ENCODE results near the gene DPPA2.

DPPA2 gene

DNA sequence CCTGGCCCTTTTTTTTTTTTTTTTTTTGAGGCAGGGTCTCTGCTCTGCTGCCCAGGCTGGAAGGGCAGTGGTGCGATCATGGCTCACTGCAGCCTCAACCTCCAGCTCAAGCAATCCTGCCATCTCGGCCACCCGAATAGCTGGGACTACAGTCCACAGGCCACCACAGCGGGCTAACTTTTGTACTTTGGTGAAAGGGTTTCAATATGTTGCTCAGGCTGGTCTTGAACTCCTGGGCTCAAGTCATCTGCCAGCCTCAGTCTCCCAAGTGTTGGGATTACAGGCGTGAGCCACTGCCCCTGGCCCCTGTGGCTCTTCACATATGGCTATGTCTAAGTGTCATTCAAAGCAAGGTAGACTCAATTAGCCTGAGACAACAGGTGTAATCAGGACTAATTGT lies 8.8 kb upstream of the DPPA2 start:
- no peak for DNase-seq

DNA sequence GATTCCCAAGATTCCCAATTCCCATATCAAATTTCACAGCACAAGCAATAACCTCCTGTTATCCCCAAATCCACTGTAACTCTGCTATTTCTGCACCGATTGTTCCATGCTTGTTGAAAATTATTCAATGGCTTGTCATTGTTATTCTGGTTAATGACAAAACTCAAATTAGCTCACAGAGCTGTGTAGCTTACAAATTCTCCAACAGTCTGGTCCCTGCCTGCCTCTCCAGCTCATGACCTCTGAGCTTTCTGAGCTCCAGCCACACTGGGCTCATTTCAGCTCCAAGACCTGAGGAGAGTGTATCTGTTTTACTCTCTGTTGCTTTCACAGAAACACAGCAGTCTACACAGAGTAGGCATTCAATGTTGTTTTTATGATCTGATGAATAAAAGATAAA lies 3.3 kb downstream of the DPPA2 start:
- DNase-seq = no peak

DNA sequence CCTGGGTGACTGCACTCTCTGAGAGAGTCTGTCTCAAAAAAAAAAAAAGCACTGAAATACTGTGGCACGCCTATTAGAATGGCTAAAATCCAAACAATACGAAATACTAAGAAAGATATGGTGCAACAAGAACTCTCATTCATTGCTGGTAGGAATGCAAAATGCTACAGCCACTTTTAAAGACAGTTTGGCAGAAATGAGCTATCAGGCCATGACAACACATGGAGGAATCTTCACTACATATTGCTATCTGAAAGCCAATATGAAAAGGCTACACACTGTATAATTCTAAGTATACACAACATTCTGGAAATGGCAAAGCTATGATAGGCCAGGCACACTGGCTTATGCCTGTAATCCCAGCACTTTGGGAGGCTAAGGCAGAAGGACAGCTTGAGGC lies 18.8 kb downstream of the DPPA2 start:
- DNase-seq = no peak

DNA sequence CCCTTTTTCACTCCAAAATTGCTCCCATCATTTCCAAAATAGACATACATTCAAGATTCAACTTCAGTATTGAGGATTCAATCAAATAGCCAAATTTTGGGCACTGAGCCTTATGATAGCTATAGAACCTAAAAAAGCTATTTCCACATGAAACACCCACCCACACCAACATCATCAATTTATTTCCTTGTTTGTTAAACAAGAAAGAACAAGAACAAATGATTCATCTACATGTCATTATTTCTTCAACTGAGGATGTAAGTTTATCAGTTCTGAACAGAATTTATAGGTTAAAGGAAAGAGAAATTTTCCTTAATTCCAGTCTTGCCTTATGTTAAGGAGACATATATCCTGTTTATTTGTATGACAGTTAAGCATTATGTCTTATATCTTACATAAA lies 32.2 kb downstream of the DPPA2 start:
- no peak for DNase-seq

DNA sequence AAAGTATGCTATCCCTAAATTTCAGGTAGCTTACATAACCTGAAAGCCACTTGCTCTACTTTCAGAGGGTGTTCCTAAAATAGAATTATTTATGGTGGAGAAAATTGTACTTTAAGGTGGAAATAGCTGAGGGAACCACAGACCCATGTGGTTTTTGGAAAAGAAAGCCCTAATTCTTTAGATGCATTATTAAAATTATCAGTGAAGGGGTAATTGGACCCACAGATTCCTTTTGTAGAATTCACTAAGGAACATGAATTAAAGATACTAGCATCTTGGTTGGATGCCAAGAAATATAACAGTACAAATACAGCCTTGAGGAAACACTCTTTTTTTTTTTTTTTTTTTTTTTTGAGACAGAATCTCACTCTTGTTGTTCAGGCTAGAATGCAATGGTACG lies 37.8 kb downstream of the DPPA2 start:
- DNase-seq = no peak

DNA sequence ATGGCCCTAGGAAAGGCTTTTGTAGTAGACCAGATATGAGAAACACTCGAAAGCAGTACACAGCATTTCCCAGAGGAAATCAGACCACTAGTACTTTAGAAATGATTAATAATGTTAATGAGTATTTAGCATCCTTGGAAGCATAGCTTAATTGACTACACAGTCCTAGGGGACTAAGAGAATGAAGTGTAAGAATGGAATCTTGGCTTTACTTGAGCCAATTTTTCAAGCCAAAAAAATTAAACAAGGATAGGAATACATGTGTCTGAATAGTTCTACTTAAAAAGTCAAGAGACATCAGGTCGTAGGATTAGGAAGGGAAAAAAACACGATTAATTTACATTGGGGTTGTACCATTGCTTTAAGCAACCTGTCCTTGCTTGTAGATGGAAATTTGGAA lies 38.2 kb downstream of the DPPA2 start:
- DNase-seq = no peak

DNA sequence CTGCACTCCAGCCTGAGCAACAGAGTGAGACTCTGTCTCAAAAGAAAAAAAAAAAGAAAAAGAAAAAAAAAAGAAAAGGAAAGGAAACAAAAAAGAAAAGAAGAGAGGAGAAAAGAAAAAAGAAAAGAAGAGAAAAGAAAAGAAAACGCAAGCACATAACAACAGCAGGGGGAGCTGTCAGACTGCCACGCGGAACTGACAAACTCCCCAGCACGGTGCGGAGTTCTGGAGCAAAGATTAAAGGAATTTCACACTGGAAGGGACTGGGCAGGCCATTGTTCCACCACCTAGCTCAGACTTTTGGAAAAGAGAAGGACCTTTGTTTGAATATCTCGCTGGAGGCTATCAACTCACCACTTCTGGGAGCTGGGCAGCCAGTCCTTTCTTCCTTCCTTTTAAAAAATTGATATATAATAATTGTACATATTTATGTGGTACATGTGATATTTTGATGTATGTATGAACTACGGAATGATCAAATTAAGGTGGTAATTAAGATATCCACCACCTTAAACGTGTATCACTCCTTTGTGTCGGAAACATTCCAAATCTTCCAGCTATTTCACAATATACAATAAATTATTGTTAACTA lies 40.5 kb downstream of the DPPA2 start:
- peak in 12 of 51 donors; percentile 1 to 23 (median 3) for DNase-seq

DNA sequence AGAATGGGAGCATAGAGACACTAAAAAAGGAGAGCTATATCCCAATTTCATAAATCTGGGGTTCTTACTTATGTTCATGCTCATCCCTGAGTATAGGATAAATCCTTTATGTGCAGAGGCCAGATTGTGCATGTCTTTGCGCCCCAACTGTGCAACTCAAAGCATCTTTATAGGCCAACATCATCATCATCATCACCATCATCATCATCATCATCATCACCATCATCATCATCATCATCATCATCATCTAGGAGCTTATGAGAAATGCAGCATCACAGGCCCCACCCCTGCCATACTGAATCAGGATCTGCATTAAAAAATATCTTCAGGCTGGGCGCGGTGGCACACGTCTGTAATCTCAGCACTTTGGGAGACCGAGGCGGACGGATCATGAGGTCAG lies 45.5 kb downstream of the DPPA2 start:
- no peak for DNase-seq

DNA sequence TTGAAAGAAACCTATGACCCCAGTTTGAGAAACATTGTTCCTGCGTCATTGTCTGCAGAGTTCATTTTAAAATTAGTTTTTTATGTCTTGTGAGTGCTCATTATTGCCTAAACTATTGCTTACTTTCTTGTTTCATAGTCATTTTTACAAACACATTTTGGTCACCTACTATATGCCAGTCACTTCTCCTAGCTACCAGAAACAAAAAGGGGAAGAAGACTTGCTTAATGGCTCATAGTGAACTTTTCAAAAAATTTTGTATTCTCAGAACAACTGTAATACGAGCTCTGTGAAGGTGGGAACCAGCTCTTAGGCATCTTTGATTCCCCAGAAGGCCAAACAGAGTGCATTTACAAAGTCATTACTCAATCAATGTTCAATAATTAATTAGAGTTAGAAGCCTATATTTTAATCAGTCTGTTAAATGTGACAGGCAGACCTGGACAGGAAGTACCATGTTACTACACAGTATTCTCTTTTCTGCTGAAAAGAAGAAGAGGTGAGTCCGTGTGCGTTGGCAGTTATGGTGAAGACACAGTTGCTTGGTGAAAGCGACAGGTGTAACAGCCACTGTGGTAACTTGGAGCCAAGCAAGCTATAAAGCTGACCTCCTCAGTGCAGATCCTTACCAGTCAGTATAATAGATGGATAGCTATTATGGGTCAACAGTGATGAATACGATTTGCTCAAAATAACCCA lies 46.6 kb downstream of the DPPA2 start:
- no peak for DNase-seq

DNA sequence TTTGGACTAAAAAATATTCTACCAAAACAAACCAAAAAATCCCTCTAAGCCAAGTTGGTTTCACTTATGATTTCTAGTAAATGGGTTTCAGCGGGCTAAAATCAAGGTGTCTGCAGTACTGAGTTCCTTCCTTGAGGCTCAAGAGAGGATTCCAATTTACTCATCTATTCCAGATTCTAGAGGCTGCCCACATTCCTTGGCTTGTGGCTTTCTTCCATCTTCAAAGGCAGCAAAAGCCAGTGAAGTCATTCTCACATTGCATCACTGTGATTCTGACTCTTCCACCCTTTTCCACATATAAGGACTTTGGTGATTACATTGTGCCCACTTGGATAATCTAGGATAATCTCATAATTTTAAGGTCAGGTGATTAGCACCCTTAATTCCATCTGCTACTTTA lies 48.1 kb downstream of the DPPA2 start:
- DNase-seq = no peak

DNA sequence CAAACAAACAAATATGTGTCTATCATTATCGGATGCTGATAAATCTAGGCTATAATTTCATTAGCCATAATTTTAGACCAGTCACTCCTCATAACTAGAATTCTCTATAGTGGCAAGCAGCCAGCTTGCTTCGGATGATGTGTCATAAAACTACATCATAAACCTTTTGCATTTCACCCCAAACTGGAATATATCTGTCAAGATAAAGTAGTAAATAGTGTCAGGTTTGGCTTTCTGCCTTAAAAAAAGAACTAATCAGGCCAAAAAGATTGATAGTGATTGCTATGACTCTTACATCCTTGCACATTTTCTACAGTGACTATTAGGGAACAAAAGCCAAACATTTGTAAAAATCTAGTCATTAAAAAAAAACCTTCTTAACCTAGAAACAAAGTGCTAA lies 51.0 kb downstream of the DPPA2 start:
- DNase-seq = no peak

DNA sequence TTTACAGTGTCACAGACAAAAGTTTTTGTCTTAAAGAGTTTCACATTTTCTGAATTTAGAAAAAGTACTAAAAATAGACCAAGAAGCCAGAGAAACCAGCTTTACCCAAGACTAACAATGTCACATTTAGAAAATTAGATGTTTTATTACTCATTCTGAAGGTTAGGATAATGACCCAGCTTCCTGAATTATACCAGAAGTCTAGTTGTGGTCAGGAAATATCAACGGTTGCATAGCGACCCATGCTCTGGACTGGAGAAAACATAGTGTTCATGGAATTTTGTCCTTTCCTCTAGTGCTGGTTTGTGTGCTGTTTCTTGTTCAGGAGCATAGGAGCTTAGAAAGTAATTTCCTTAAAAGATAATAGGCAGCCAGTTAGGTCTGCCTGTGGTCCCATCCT lies 59.0 kb downstream of the DPPA2 start:
- DNase-seq = no peak

DNA sequence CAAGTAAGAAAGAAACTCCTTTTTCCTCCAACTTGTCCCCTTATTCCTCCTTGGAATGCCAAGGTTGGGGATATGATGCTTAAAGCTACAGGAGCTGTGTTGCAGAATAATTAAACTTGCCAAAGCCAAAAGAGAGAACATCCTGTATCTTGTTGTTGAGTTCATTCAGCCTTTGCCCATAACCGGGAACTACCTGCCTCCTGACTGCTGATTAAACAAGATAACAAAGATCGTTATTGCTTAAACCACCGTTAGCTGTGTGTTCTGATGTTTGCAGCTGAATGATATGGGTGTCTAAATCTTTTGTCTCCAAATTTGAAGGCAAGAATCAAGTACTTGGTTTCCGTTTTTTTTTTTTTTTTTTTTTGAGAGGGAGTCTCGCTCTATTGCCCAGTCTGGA lies 61.5 kb downstream of the DPPA2 start:
- DNase-seq = no peak

DNA sequence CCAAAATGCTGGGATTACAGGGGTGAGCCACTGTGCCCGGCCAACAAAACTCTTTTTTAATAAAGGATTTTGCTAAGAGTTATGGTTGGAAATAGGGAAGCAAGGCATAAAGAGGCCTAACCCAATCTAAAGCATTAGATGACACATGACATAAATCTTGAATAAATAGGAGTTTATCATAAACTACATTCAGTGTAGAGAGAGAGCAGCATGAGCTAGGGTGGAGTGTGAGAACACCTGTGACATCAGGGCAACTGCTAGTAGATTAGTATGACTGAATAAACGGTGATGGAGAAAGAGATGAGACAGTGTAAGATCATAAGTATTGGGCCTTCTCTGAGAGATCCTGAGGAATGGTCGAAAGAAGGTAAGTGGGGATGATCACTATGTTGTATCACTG lies 63.7 kb downstream of the DPPA2 start:
- no peak for DNase-seq

All from hypothalamus (tissue), 51 donors.